NB4 (cell line): Measurements from ENCODE around the gene SLC30A2.

Experiments
- CTCF ChIP-seq: IDR thresholded peaks from one replicate; pipeline ENCODE4 v1.5.1; 2012; ENCODE audit warnings: low read depth, low read length
- MAX ChIP-seq: IDR thresholded peaks from 2 replicates; pipeline ENCODE4 v1.6.1; 2011; ENCODE audit warnings: low read depth, low read length
- MYC ChIP-seq: IDR thresholded peaks from 2 replicates; pipeline ENCODE4 v1.6.1; 2011; ENCODE audit warnings: low read depth, low read length
- POLR2A ChIP-seq: IDR thresholded peaks from 2 replicates; pipeline ENCODE4 v1.6.1; 2011; ENCODE audit warnings: mild to moderate bottlenecking; ENCODE audit not compliant: insufficient read length; ENCODE audit errors: extremely low read depth

GRCh38 chr1:25993197-25993951 lies 52.5 kb downstream of the SLC30A2 start:
- TF ChIP-seq POLR2A = no peak
- no peak for TF ChIP-seq CTCF
- no peak for TF ChIP-seq MAX
- TF ChIP-seq MYC = no peak
